Natural killer cell (primary cell): ENCODE results near the gene DOCK1. TPM values are rescaled to one million over a fixed set of nuclear protein-coding genes. Genes with fewer than 3 reads are reported as not detected.

Source experiments
- ATAC-seq, 3 donors: fragments of 150-1000 bp in 2 of 3; fragments of 200-7000 bp in 1 of 3; cut with Tn5 transposase; 1 replicate in 1 of 3; 2 replicates in 2 of 3; pipeline ENCODE4 v1.10.0; 2021; ENCODE audit warnings: mild to moderate bottlenecking in 2 of 3, moderate library complexity in 2 of 3
- DNase-seq, 2 donors: peaks; one replicate each; pipeline versions ENCODE4 v3.0.0 to v3.0.0-alpha.2; 2013 to 2021; ENCODE audit warnings: mixed read lengths in 1 of 2
- H3K27ac ChIP-seq: one replicate; pipeline ENCODE4 v1.5.1; 2013; ENCODE audit warnings: mild to moderate bottlenecking, low read length
- H3K27me3 ChIP-seq: one replicate; pipeline ENCODE4 v1.6.1; 2013; ENCODE audit warnings: low read length; ENCODE audit not compliant: control insufficient read depth, insufficient read depth
- H3K36me3 ChIP-seq: one replicate; pipeline ENCODE4 v1.6.1; 2013; ENCODE audit warnings: low read length; ENCODE audit not compliant: control insufficient read depth, insufficient read depth
- H3K4me1 ChIP-seq: one replicate; pipeline ENCODE4 v1.6.1; 2013; ENCODE audit warnings: low read length; ENCODE audit not compliant: control insufficient read depth, insufficient read depth
- H3K4me3 ChIP-seq: one replicate; pipeline ENCODE4 v1.5.1; 2013; ENCODE audit warnings: low read length
- H3K9me3 ChIP-seq: one replicate; pipeline ENCODE4 v1.6.1; 2013; ENCODE audit warnings: low read length; ENCODE audit not compliant: control insufficient read depth, insufficient read depth
- H3K27ac Mint-ChIP-seq, 2 donors: one replicate each; pipeline ENCODE4 v1.8.0; 2022; ENCODE audit warnings: mild to moderate bottlenecking in 2 of 2, mixed read lengths in 2 of 2, moderate library complexity in 1 of 2
- H3K27me3 Mint-ChIP-seq, 2 donors: one replicate each; pipeline ENCODE4 v1.8.0; 2022; ENCODE audit warnings: low read depth in 2 of 2, mixed read lengths in 2 of 2
- H3K36me3 Mint-ChIP-seq: one replicate; pipeline ENCODE4 v1.8.0; 2022; ENCODE audit warnings: mixed read lengths
- H3K4me1 Mint-ChIP-seq, 2 donors: one replicate each; pipeline ENCODE4 v1.8.0; 2022; ENCODE audit warnings: mixed read lengths in 2 of 2
- H3K4me3 Mint-ChIP-seq: one replicate; pipeline ENCODE4 v1.8.0; 2022; ENCODE audit warnings: mild to moderate bottlenecking, moderate library complexity, mixed read lengths
- H3K9me3 Mint-ChIP-seq, 2 donors: one replicate each; pipeline ENCODE4 v1.8.0; 2022; ENCODE audit warnings: mixed read lengths in 2 of 2
- CTCF ChIP-seq: fragments of 200-600 bp; IDR thresholded peaks from one replicate; pipeline ENCODE4 v1.8.0; 2022; ENCODE audit warnings: antibody characterized with exemption
- WGBS: methylation state at CpG from one replicate; pipeline ENCODE4 v1.1.7; 2013; ENCODE audit warnings: missing lambda C conversion rate; ENCODE audit not compliant: insufficient coverage; 5-methylcytosine and 5-hydroxymethylcytosine counted together
- intact Hi-C: fragments of 100-400 bp; cut with micrococcal nuclease; formaldehyde crosslinking; loops from one replicate; pipeline ENCODE4 v1.14.2; 2022
- total RNA-seq, 4 donors: library from RNA; stranded (reverse); fragments of 120-200 nt in 1 of 4; gene quantifications; one replicate each; pipeline versions ENCODE4 v1.2.3 to v1.2.4, GENCODE V29; 2013 to 2022

The DOCK1 gene
- total RNA-seq, 3 donors from 2014 or later (not counting 1 experiment from before 2014, with no cell fraction given): 0.07 to 0.12 (median 0.08) TPM

GRCh38 chr10:127374901-127375300 lies 469.7 kb downstream of the DOCK1 start:
- H3K4me1 ChIP-seq: no peaks in the 10 kb centered on the region
- TF ChIP-seq CTCF: no peak
- Mint-ChIP-seq H3K9me3 (no peaks in the 10 kb centered on the region), H3K36me3 (no peaks in the 10 kb centered on the region), H3K27ac (no peak overlapping the region), H3K4me3 (no peak overlapping the region), H3K4me1 (no peaks in the 10 kb centered on the region), H3K27me3 (peaks cover 9 to 28% of the 10 kb centered on the region in 2 donors)
- no peak for ATAC-seq
- no peaks in the 10 kb centered on the region for H3K36me3 ChIP-seq
- intact Hi-C loops: no loop called here
- 85% methylated on average over 5 of the region's 5 CpGs for WGBS
- H3K4me3 ChIP-seq: no peak overlapping the region
- no peak overlapping the region for H3K27ac ChIP-seq
- H3K27me3 ChIP-seq: no peaks in the 10 kb centered on the region
- no peak for DNase-seq
- H3K9me3 ChIP-seq: no peaks in the 10 kb centered on the region

- no peak for ATAC-seq
- Mint-ChIP-seq H3K4me1 (no peaks in the 10 kb centered on the region), H3K9me3 (no peaks in the 10 kb centered on the region), H3K27me3 (peaks cover 9 to 28% of the 10 kb centered on the region in 2 donors), H3K27ac (no peak overlapping the region), H3K4me3 (no peak overlapping the region), H3K36me3 (no peaks in the 10 kb centered on the region)
- Histone ChIP-seq H3K4me1 (no peaks in the 10 kb centered on the region), H3K27ac (no peak overlapping the region), H3K27me3 (no peaks in the 10 kb centered on the region), H3K4me3 (no peak overlapping the region), H3K9me3 (no peaks in the 10 kb centered on the region), H3K36me3 (no peaks in the 10 kb centered on the region)
- WGBS: 88% methylated on average over 3 of the region's 3 CpGs
- intact Hi-C loops: no loop called here
- no peak for DNase-seq
- no peak for TF ChIP-seq CTCF
These were observed 470.2 kb downstream of the DOCK1 start for GRCh38 chr10:127375461-127375860.

GRCh38 chr10:127376071-127376470 lies 470.8 kb downstream of the DOCK1 start:
- no peaks in the 10 kb centered on the region for H3K4me1 Mint-ChIP-seq
- intact Hi-C loops: no loop called here
- WGBS: 95% methylated on average over 2 of the region's 2 CpGs

More at GRCh38 chr10:127376071-127376470, 470.8 kb downstream of the DOCK1 start:
- Mint-ChIP-seq H3K4me3 (no peak overlapping the region), H3K9me3 (no peaks in the 10 kb centered on the region), H3K27me3 (peaks cover 9 to 28% of the 10 kb centered on the region in 2 donors), H3K36me3 (no peaks in the 10 kb centered on the region), H3K27ac (no peak overlapping the region)
- no peak for ATAC-seq
- TF ChIP-seq CTCF: no peak
- Histone ChIP-seq H3K4me3 (no peak overlapping the region), H3K27ac (no peak overlapping the region), H3K36me3 (no peaks in the 10 kb centered on the region), H3K4me1 (no peaks in the 10 kb centered on the region), H3K9me3 (no peaks in the 10 kb centered on the region), H3K27me3 (no peaks in the 10 kb centered on the region)
- DNase-seq: no peak
